ENCODE measurements around the gene PTPRA.
"Not testable (repeated sequence)": the region's sequence is repeated elsewhere in the genome, so short reads cannot be mapped to it uniquely, and the experiment has no call there.

Gene PTPRA

DNA sequence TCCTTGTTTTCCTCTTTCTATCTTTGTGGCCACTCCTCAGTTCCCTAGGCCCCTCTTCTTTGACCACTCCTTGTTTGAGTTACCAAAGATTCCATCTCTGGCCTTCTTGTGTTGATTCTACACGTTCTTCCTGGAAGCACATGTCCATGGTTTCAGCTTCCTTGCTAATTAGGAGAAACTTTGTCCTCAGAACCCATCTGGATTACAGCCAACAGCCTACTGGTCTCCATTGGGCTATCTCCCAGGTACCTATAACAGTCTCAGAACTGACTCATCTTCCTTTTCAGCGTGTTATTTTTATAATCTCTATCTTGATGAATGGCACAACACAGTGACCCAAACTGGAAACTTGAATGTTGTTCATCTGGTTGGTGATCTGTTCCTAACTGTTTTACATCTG is 17.5 kb downstream of the PTPRA start:
- DNase-seq, result no peak

DNA sequence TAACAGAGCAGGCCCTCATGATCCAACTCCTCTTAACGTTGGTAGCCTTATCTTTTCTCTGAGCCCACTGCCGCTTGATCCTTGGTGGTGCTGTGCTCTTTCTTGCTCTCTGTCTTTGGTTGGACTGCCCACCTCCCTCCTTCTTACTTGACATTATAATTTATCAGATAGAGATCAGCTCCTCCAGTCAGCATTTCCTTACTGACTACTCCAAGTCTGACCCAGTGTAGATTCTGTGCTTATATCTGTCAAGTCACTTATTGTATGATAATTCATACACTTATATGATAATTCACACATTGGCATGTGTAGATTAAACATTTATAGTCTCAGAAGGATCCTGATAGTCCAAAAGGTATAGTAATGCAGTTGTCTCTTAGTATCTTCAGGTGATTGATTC is 18.1 kb downstream of the PTPRA start:
- DNase-seq, result no peak

DNA sequence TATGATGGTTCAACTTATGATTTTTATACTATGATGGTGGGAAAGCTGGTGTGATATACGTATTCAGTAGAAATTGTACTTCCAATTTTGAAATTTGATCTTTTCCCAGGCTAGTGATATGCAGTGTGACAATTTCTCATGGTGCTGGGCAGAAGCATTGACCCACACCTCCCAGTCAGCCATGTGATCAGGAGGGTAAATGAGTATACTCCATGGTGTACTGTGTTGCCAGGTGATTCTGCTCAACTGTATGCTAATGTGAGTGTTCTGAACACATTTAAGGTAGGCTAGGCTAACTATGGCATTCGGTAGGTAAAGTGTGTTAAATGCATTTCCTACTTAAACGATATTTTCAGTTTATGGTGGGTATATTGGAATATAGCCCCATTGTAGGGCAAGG is 19.1 kb downstream of the PTPRA start:
- no peak for DNase-seq

DNA sequence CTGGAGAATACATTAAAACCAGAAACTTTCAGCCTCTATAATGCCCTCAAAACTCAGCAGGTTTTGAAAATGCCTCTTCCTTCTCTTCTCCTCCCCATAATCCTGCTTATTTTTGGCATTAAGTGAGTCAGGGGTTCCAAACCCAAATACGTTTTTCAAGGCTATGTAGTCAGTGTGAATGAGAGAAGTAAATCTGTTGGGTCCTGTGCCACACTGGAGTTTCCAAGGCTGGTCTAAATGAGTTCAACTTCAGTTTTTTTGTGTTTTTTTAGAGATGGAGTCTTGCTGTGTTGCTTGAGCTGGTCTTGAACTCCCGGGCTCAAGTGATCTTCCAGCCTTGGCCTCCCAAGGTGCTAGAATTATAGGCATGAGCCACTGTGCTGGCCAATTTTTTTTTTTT is 20.9 kb downstream of the PTPRA start:
- DNase-seq, result no peak

DNA sequence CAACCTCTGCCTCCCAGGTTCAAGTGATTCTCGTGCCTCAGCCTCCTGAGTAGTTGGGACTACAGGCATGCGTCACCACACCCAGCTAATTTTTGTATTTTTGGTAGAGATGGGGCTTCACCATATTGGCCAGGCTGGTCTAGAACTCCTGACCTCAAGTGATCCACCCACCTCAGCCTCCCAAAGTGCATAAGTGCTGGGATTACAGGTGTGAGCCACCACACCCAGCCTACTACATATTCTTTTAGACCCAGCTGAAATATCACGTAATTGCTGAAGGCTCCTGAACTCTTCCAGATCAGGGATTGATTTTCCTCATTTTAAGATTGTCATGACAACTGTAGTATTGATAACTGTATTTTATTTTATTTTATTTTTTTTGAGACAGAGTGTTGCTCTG is 21.9 kb downstream of the PTPRA start:
- not testable (repeated sequence) for DNase-seq

GRCh38 chr20:2899243-2899642 is 26.0 kb downstream of the PTPRA start:
- no peak for DNase-seq

DNA sequence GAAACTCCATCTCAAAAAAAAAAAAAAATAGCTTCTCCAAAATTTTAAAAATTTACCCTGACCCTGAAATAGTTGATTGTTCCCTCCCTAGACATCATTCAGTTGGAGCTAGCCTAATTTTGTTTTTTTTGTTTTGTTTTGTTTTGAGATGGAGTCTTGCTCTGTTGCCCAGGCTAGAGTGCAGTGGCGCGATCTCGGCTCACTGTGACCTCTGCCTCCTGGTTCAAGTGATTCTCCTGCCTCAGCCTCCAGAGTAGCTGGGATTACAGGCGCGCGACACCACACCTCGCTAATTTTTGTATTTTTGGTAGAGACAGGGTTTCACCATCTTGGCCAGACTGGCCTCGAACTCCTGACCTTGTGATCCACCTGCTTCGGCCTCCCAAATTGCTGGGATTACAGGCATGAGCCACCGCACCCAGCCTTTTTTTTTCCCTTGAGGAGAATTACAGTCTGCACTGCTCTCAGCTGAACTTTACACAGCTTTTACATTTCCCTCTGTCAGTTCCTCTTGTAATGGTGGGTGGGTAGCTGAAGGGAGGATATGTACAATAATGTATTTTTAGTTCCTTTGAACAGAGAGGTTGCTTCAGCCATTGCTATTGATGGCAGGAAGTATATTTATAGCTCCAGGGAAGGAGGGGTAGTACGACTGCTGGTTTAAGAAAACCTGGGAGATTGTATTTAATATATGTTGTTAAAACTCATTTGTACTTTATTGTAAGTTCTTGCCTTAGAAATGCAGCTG is 27.7 kb downstream of the PTPRA start:
- DNase-seq, result no peak

- no peak for DNase-seq
Measured at GRCh38 chr20:2902291-2902690, 29.0 kb downstream of the PTPRA start.

DNA sequence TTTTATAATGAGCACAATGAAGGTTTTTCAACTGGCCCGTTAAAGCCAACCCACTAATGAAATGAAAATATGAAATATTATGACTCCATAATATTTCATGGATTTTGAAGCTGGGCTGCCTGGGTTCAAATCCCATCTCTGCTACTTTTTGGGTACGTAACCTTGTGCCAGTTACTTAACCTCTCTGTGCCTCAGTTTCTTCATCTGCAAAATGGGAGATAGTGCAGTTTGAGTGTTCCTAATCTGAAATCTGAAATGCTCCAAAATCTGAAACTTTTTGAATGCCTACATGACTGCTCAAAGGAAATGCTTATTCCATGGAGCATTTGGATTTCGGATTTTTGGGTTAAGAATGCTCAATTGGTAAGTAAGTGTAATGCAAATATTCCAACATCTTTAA is 29.5 kb downstream of the PTPRA start:
- DNase-seq, result no peak

- DNase-seq, result no peak
Measured at GRCh38 chr20:2903686-2904085, 30.4 kb downstream of the PTPRA start.

- DNase-seq, result no peak
Measured at GRCh38 chr20:2907519-2907918, 34.2 kb downstream of the PTPRA start.

DNA sequence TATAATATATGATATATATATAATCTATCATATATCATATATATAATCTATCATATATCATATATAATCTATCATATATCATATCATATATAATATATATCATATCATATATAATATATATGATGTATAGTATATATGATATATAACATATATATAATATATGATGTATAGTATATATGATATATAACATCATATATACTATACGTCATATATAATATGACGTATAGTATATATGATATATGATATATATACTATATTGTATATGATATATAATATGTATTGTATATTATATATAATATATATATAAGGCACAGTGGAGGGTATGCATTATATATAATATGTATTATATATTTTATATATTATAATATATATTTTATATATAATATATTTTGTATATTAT is 36.7 kb downstream of the PTPRA start:
- no peak for DNase-seq

DNA sequence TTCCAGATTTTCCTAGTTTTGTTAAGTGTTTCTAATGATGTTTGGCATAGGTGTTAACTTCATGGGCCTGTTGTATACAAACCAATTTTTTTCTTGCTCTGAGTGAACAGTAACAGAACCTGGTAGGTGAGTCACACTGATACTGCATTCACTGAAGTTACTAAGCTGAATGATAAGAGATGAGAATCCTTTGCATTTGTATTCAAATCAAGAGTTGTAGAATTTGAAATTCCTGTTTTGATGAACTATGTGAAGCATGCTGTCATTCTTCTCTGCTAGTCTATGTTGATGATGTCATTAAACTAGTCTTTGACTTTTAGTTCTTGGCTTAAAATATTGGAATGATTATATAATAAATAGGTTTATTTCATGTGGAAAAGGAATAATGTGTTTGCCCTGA is 37.9 kb downstream of the PTPRA start:
- DNase-seq, result no peak

- DNase-seq, result no peak
Measured at GRCh38 chr20:2914160-2914559, 40.9 kb downstream of the PTPRA start.

GRCh38 chr20:2917266-2917665 is 44.0 kb downstream of the PTPRA start:
- no peak for DNase-seq

GRCh38 chr20:2918096-2919049 is 45.1 kb downstream of the PTPRA start:
- DNase-seq, result no peak

DNA sequence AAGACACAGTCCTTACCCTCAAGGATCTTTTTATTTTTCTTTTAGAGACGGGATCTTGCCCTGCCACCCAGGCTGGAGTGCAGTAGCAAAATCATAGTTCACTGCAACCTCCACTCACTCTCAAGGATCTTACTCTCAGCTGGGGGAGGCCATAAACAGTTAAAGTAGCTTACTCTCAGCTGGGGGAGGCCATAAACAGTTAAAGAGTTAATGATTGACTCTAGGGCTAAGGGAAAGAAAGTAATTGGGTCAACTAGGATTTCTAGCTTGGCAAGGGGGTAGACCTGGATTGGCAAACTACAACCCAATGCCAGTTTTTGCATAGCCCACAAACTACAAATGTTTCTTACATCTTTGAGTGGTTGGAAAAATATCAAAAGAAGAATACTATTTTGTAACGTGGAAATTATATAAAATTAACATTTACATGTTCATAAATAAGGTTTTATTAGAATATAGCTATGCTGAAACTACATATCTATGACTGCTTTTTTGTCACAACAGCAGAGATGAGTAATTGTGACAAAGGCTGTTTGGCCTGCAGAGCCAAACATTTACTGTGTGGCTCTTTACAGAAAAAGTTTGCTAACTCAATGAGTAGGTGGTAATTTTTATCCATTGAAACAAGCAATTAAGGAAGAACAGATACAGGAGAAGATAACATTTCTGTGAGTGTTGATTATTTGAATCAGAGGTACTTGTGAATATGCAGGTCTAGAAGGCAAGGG is 46.4 kb downstream of the PTPRA start:
- DNase-seq, result no peak

DNA sequence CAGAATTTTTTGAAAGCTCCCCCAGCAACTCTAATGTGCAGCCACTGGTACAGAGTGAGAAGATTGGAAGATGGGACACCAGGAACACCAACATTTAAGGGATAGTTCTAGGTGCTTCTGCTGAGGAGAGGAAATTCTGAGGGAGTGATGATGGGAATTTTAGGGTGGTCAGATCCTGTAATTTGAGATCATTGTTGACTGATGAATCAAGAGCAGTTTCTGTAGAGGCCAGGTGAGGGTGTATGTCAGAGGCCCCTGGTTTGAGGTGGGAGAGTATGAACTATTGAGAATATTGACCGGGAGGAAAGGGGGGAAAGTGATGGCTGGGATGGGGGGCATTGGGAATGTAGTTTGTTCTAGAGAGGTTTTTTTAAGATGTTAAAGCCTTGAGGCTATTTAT is 47.2 kb downstream of the PTPRA start:
- DNase-seq, result no peak

GRCh38 chr20:2921506-2921905 is 48.2 kb downstream of the PTPRA start:
- no peak for DNase-seq

- DNase-seq, result no peak
Measured at GRCh38 chr20:2922957-2923356, 49.7 kb downstream of the PTPRA start.

GRCh38 chr20:2930538-2930937 is 57.3 kb downstream of the PTPRA start:
- no peak for DNase-seq

GRCh38 chr20:2932498-2932897 is 59.2 kb downstream of the PTPRA start:
- no peak for DNase-seq

GRCh38 chr20:2937902-2938301 is 64.6 kb downstream of the PTPRA start:
- DNase-seq, result no peak

DNA sequence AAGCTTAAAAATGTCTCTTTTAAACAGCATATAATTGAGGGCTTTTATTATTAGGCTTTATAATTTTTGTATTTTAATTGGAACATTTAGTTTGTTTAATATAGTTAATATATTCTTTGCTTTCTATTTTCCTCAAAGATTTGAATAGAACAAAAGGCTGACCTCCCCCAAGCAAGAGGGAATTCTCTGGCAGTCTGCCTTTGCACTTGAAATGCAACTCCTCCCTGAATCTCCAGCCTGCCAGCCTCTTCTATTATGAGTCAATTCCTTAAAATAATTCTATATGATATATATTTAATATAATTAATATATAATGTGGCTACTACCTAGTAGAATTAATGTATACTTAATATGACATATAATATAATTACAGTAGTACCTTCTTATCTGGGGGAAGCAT is 69.2 kb downstream of the PTPRA start:
- DNase-seq, result no peak
